ENCODE data around the gene FGF8.

DNA sequence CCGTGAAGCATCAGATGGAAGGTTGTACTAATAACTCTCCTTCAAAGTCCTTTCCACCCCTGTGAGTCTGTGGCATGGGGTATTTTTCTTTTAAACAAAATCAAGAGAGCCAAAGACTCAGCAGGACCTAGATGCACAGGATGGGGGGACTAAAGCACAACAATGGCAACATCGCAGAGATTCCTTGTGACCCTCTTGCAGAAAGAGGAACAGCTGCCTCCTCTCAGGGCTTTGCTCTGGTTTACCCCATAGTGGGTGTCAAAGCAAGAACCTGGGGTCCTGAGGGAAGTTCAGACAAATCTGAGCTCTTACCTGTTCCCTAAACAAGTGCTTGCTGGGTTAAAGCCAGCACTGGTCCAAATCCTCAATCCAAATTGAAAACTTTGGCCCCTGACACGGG is 39.2 kb downstream of the FGF8 start:
- TF ChIP-seq YY1 (IDR thresholded peaks at IDR 0.05) (no peak), RAD21 (IDR thresholded peaks at IDR 0.05) (no peak), JUND (IDR thresholded peaks at IDR 0.05) (no peak), GABPA (IDR thresholded peaks at IDR 0.05 in 1 of 2, conservative IDR thresholded peaks at IDR 0.05 in 1 of 2) (no peak)
- TF ChIP-seq, protein P1, sequence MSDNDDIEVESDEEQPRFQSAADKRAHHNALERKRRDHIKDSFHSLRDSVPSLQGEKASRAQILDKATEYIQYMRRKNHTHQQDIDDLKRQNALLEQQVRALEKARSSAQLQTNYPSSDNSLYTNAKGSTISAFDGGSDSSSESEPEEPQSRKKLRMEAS (IDR thresholded peaks at IDR 0.05): no peak
- TF ChIP-seq, protein P2, sequence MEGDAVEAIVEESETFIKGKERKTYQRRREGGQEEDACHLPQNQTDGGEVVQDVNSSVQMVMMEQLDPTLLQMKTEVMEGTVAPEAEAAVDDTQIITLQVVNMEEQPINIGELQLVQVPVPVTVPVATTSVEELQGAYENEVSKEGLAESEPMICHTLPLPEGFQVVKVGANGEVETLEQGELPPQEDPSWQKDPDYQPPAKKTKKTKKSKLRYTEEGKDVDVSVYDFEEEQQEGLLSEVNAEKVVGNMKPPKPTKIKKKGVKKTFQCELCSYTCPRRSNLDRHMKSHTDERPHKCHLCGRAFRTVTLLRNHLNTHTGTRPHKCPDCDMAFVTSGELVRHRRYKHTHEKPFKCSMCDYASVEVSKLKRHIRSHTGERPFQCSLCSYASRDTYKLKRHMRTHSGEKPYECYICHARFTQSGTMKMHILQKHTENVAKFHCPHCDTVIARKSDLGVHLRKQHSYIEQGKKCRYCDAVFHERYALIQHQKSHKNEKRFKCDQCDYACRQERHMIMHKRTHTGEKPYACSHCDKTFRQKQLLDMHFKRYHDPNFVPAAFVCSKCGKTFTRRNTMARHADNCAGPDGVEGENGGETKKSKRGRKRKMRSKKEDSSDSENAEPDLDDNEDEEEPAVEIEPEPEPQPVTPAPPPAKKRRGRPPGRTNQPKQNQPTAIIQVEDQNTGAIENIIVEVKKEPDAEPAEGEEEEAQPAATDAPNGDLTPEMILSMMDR (IDR thresholded peaks at IDR 0.05; ENCODE audit: low read depth, low read length, missing input control): no peak
- TF ChIP-seq, protein P3, sequence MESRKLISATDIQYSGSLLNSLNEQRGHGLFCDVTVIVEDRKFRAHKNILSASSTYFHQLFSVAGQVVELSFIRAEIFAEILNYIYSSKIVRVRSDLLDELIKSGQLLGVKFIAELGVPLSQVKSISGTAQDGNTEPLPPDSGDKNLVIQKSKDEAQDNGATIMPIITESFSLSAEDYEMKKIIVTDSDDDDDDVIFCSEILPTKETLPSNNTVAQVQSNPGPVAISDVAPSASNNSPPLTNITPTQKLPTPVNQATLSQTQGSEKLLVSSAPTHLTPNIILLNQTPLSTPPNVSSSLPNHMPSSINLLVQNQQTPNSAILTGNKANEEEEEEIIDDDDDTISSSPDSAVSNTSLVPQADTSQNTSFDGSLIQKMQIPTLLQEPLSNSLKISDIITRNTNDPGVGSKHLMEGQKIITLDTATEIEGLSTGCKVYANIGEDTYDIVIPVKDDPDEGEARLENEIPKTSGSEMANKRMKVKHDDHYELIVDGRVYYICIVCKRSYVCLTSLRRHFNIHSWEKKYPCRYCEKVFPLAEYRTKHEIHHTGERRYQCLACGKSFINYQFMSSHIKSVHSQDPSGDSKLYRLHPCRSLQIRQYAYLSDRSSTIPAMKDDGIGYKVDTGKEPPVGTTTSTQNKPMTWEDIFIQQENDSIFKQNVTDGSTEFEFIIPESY (IDR thresholded peaks at IDR 0.05): no peak

Measured in liver (tissue), 3 donors.